ENCODE measurements around the gene IL17A.
"Not testable (repeated sequence)": the region's sequence is repeated elsewhere in the genome, so short reads cannot be mapped to it uniquely, and the experiment has no call there.

The IL17A gene

DNA sequence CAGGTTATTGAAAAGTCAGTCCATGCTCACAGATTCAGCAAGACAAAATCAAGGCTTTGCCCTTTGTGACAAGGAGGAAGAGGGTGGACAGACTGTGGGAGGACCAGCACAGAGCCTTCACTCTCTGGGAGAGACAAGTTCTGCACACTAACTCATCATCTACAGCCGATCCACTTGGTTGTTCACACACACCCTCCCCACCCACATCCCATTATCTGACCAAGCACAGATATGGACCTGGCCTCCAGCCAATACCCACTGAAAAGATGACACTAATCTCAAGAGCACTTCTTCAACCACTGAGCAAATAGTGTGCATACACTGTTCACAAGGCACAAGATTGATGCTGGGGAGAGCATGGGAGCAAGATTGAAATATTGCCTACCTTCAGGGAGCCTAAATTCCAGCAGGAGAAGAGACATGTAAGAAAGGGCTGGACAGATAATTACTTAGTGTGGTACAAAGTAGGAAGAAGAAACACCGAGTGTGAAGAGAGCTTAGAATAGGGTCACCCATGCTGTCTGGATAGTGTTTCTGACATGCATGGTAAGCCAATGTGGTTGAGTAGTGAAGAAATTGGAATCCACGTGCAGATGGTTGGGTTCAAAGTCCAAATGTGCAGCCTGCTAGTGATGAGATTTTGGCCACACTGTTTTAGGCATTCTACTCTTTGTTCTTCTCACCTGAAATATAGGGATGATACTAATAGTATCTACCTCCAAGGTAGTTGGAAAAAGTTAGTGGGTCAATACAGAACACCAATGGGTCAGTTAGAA is 21.7 kb upstream of the IL17A start:
- no peak for DNase-seq (ENCODE audit: low read depth in 2 of 2)

DNA sequence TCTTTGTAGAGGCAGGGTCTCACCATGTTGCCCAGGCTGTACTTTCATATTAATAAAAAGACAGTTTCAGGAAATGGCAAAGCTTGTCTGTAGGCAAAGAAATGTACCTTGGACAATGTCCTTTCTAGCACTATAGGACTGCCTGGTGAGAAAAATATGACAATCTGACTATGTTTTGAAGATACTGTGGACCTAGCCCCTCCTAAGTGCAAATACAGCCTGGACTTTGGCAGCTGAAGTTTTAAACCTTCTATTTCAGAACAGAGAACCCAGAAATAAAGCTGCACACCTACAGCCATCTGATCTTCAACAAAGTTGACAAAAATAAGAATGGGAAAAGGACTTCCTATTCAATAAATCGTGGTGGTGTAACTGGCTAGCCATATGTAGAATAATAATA is 18.9 kb upstream of the IL17A start:
- DNase-seq (ENCODE audit: low read depth in 2 of 2): no peak

DNA sequence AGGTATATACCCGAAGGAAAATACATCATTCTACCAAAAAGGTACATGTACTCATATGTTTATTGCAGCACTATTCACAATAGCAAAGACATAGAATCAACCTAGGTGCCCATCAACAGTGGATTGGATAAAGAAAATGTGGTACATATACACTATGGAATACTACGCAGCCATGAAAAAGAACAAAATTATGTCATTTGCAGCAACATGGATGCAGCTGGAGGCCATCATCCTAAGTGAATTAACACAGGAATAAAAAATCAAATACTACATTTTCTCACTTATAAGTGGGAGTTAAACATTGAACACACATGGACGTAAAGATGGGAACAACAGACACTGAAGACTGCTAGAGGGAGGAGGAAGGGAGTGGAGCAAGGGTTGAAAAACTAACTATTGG is 17.8 kb upstream of the IL17A start:
- not testable (repeated sequence) for DNase-seq (ENCODE audit: low read depth in 2 of 2)

DNA sequence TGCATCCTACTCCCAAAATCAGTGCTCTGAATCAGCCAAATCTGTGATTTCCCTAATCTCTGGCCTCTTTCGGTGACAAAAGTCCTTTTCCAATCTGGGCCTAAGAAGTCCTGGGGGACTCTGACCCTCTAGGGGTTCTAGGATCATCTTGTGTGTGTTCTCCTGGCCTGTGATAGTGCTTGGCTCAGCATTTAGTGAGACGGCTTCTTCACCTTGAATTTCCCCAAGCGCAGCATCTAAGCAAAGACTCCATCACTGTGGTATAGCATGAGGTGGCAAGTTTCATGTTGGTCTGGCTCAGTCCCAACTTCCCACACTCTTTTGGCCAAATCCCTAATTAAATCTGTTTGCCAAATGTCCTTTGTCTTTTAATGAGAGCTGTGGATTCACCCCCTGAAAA is 12.1 kb upstream of the IL17A start:
- no peak for DNase-seq (ENCODE audit: low read depth in 2 of 2)

DNA sequence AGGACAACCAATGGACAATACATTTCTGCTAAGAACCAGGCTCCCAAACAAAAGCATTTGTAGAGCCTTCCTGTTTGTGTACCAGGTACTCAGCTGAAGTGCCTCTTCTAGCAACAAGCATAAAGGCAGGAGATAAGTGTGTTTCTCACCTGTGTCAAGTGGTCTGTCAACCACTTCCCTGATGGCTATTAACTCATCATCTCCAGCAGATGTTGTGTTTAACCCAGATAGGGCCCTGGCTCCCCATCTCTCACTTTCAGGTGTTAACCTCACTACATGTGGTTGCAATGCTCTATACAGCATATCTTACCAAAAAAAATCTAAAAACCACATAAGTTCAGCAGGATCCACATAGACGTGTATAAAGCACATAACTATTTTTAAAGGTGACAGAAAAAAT is 9.6 kb upstream of the IL17A start:
- DNase-seq (ENCODE audit: low read depth in 2 of 2): no peak

DNA sequence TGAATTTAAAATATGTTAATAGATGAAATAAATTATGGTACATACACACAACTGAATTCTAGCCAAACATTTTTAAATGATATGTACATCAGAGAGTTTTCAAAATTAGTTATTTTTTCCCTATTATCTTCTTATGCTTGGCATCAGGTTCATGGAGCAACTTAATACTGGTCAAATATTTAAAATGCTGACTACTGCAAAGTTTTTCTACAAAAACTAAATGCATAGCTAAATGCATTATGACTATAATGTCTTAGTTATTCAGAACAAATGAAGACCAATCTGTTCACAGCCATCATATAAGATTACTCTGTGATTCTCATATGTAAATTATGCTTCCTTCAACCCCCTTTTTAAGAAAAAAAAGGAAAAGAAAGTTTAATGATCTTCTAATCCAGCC is 8.2 kb upstream of the IL17A start:
- no peak for DNase-seq (ENCODE audit: low read depth in 2 of 2)

DNA sequence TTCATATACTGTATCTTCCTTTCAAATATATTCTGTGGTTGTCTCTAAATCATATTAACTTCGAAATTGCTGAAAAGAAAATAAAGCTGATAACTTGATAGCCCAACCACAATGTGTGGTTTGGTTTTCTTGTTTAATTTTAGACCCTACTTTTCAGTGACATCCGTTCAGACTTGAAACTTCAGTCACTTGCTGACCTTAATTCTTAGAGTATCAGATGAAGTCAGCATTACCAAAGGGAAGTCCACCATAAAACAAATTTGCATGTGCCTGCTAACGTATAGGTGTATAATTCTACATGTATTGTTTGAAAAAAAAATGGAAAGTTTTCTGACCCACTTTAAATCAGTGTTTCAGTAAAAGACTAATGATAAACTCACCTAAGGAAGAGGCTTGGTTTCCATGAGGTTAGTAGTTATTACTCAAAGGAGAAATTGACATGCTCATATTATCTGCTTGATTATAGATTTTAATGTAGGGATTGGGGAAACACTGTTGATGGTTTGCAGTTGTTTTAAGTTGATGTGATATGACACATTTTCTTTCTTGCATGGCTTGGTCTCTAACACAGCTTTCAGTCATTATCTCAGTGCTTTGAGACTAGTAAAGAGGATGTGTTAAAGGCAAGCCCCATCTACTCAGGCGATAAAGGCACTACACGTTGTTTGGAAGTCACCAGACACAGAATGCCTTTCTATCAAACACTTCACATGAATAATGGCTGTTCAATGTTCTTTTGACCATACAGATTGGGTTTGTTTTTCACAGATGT is 5.2 kb upstream of the IL17A start:
- no peak for DNase-seq (ENCODE audit: low read depth in 2 of 2)

DNA sequence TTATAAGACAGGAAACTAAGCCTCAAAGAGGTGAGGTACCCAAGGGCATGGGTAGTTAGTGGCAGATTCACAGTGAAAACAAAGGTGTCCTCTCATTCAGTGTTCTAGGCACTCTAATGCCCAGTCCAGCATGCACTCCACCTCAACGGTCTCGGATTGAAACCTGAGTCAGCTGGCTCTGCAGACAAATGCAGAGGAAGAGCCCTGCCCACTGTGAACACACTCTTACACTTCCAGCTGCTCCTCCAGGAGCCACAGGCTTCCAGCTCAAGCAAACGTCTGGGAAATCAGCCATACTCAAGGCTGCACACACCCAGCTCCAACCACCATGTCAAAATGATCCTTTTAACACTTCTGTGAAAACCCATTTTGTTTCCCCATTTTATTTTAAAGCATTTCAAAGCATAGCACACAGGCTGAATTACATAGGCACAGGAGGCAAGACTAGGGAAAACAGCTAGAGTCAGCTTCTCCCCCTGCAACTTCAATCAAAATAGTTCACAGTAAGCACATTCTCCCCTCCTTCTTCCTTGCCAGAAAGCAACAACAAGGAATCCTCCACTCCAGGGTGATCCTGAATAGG is 3.0 kb upstream of the IL17A start:
- DNase-seq (ENCODE audit: low read depth in 2 of 2): no peak

DNA sequence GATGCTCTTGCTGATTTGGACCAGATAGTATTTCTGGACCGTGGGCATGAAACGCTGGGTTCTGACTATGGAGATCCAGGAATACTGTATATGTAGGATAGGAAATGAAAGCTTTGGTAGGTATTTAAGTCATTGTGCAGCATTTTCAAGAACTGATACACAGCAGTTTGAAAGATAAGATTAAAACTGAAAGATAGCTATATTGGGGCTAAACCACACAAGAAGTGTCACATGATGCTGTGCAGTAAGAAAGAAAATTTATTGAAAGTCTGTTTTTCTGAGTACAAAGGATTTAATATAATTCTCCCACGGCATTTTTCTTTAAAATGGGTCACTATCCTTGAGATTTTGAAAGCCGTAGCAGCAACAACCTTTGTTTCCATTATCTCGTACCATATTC is 305 bp downstream of the IL17A start:
- no peak for DNase-seq (ENCODE audit: low read depth in 2 of 2)

DNA sequence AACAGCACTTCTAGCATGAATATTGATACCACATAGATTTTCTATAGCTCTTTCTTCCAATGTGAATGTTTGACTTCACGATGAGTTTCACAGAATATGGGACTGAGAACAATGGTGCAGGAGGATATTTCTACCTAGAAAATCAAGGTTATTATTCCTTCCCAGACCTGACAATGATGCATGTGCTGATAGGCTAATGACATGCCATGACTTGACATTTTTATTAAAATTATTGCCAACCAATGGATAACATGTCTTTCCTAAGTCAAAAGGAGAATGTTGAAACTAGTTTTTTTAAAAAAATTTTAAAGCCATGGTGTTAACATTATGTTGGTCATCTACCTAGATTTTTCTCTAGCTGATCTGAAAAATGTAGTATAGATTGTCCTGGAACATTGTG is 923 bp downstream of the IL17A start:
- no peak for DNase-seq (ENCODE audit: low read depth in 2 of 2)

DNA sequence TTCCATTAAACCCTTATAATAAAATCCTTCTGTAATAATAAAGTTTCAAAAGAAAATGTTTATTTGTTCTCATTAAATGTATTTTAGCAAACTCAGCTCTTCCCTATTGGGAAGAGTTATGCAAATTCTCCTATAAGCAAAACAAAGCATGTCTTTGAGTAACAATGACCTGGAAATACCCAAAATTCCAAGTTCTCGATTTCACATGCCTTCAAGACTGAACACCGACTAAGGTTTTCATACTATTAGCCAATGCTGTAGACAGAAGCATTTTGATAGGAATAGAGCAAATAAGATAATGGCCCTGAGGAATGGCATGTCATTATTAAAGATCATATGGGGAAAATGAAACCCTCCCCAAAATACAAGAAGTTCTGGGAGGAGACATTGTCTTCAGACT is 3.8 kb downstream of the IL17A start:
- DNase-seq (ENCODE audit: low read depth in 2 of 2): no peak

DNA sequence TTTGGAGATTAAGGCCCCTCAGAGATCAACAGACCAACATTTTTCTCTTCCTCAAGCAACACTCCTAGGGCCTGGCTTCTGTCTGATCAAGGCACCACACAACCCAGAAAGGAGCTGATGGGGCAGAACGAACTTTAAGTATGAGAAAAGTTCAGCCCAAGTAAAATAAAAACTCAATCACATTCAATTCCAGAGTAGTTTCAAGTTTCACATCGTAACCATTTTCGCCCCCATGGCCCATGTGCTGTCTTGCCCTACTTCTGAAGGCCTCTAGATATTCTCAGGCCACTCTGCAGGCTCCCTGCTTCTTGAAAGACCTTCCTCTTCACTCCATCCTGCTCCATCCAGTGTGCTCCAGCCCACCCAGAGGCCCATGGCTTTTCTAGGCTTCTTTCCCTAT is 4.2 kb downstream of the IL17A start:
- DNase-seq (ENCODE audit: low read depth in 2 of 2): no peak

DNA sequence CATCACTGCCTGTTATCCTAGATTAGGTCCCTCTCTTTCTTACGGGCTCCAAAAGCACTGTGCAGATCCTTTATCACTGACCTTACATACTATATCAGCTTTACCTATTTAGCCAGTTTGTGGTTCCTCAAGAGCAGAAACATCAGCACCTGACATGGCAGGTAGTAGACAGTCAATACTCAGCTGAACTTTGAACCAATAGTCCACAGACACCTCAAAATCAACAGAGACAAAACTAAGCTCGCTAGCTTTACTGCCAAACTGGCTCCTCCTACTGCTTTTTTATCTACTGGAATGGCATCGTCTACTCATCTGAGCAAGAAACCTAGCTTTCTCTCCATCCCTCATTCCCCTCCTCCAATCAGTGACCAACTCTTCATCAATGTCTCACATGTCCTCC is 5.6 kb downstream of the IL17A start:
- no peak for DNase-seq (ENCODE audit: low read depth in 2 of 2)

DNA sequence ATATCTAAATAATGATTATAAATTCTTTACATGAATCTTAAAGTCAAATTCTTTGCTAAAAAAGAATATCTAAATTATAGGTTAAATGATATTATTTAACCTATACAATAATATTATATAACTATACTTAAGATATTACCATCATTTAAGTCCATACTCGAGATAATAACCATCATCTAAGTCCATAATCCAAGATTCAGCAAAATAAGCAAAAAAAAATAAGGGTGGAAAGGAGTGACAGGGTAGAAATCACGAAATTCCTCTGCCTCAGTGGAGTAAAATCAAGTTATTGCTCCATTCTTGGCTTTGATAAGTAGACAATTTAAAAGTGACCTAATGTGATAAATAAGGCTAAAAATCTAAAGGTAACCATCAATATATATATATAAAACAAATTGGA is 9.7 kb downstream of the IL17A start:
- DNase-seq (ENCODE audit: low read depth in 2 of 2): no peak

DNA sequence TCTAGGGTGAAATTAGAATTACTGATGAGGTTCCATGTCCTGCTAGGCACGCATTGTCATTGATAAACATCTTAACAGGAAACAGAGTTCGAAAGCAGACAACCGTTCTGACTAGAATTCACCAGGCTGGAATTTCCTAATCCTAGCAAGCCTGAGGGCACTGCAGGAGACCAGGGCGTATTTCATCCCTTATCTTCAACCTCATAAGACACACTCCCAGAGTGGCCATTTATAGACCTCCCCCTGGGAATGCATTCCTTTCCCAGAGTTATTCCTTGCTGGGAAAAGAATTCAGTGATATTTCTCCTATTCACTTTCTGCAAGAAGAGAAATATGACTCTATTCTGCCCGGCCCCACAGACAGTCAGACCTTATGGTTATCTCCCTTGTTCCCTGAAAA is 13.9 kb downstream of the IL17A start:
- not testable (repeated sequence) for DNase-seq (ENCODE audit: low read depth in 2 of 2)

DNA sequence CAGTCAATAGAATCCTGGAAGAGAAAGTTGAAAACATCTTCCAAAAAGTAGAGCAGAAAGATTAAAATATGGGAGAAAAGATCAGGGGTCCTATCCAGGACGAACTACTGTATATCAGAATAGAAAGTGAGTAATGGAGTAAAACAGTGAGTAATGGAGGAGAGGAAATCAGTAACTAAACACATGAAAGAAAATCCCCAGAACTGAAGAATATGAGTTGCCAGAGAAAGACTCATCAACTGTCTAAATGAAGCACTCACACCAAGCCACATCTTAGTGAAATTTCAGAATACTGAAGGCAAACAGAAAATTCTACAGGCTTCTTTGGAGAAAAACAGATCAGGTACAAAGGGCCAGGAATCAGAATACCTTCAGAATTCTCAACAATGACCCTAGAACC is 14.9 kb downstream of the IL17A start:
- DNase-seq (ENCODE audit: low read depth in 2 of 2): no peak

DNA sequence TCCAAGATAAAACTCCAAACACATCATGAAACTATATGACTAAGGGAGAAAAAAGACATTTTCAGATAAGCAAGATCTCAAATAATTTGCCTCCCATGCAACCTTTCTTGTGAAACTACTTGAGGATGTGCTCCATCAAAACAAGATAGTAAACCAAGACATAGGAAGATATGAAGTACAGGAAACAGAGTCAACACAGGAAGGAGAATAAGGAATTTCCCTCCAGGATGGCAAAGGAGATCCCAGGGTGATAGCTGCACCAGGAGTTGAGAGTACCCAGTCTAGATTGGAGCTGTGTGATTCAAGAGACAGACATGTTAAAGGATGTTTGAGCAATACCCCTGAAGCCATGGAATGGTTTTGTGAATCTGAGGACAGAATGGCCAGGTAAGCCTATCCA is 15.3 kb downstream of the IL17A start:
- no peak for DNase-seq (ENCODE audit: low read depth in 2 of 2)

DNA sequence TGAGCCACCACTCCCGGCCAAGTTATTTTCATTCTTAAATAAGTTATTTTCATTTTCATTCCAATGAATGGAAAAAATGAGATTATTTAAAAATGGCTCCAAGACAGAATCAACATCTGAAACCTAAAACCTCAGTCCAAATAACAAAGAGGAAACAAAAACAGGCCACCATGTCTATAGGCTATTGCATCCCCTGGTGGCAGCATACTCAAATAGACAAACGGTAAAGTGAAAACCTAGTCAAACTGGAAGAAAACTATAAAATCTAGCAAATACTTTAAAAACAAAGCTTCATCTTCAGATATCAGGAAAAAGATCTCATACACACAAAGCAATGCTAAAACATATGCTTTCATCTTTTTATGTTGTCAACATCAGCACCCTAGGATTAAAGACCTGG is 20.9 kb downstream of the IL17A start:
- DNase-seq (ENCODE audit: low read depth in 2 of 2): no peak

DNA sequence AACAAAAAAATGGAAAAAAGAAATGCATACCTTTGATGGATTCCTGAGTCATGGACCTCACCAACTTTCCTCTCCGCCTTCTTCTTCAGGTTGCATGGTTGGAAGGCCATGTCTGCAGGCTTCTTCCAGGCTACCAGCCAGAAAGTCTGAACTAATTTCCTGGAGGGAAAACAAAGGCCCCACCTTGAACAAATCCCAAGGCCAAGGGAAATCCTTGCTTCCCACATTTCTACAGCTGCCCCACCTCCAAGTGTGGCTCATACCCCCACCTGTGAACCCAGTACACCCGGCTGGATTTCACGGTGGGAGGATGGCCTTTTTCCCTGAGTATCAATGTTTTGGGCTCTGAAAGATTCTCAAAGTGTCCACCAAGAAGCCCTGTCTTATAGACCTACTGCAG is 22.4 kb downstream of the IL17A start:
- DNase-seq (ENCODE audit: low read depth in 2 of 2): no peak

DNA sequence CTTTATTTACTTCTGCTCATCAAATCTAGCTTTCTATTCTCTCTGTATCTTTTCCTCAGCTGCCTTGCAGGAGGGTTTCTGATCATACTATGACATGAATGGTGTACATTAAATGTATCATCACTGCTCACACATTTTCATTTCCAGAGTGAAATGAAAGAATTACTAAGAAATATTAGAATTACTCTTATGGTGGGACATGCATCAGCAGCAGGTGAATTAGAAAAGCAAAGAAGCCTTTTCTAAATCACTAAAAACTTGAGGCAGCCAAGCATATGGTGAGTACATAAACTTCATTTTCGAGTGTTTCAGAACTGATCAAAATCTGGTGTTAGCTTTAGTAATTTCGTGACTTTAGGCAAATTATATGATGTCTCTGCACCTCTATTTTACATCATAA is 23.6 kb downstream of the IL17A start:
- DNase-seq (ENCODE audit: low read depth in 2 of 2): no peak

DNA sequence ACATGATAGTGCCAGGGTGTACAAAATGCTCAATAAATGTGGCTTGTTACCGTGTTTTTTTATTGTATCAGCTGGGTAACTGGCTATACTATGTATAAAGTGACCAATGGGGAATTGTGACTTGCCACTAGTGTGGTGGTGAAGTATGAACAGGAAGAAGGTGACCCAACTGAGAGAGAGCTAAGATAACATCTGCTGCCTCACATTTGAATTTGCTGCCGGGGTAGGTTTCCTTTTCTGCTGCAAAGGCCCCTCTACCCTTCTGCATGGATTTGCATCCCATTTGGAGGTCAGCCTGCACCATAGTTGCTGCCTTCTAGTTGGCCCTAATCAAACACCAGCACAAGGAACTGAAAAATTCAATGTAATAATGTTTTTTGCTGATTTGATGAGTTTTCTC is 24.1 kb downstream of the IL17A start:
- DNase-seq (ENCODE audit: low read depth in 2 of 2): no peak

DNA sequence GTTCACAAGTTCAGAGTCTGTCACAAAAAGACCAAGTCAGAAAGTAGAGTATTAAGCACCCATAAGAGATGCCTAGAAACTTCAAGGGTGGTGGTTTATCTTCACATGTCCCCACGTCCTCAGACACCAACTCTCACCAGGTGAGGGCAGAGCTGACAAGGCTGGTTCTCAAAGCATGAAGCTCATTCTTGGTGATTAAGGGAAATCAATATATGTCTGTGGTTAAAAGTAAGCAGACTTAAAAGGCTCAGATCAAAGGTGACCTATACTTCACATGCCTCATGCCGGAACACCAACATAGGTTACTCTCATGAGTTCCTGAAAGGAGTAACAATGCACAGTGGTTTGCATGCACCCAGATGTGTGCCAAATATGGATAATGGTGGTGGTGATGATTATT is 27.0 kb downstream of the IL17A start:
- DNase-seq (ENCODE audit: low read depth in 2 of 2): no peak

DNA sequence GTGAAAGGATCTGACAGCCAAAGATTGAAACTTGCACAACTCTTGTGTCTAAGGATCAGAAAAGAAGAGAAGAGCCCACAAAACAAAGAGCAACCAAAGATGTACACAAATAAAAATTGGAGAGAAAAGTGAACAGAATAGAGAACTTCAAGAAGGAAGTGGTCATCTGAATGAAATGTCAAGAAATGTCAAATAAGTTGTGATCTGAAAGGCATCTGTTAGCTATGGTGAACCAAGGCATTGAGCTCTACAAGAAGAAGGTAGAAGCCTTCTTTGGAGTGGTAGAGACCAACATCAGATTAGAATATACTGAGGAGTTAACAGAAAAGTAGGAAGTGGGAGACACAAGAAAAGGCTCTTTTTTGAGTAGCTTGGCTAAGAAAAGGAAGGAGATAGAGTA is 29.6 kb downstream of the IL17A start:
- DNase-seq (ENCODE audit: low read depth in 2 of 2): no peak
